ENCODE measurements around the gene SECISBP2. TPM values are rescaled to one million over a fixed set of nuclear protein-coding genes. Genes with fewer than 3 reads are reported as not detected.

Gene SECISBP2
- total and polyA plus RNA-seq, 2 experiments from 2014 or later: 77.7 to 86.8 TPM

DNA sequence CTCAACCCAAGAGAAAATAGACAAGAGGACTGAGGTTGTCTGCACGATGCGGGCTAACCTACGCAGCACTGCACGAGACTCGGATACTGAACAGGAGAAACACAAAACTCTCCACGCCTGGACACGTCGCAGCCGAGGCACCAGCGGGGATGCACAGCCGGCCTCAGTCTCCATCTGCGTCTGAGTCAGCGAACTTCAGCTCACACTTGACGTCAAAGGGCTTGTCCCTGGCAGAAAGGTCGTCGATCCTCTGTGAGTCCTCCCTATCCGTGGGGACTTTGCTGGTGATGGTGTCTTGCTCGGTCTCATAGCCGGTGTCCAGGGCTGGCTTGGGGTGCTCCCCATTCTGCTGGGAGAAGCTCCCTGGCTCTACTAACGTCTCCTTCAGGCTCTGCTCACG is 60.2 kb downstream of the SECISBP2 start:
- Histone ChIP-seq H3K4me1 (ENCODE audit: insufficient read depth) (peaks cover 3% of the 10 kb centered on the region; the same call in 1 of the 2 replicates), H3K4me3 (no peak overlapping the region), H3K27ac (ENCODE audit: low read depth) (no peak overlapping the region), H3F3A (replicated peaks; ENCODE audit: low read depth) (no peaks in the 10 kb centered on the region), H3K79me2 (replicated peaks; ENCODE audit: insufficient read depth) (no peaks in the 10 kb centered on the region), H3K36me3 (ENCODE audit: insufficient read depth) (peaks cover 9% of the 10 kb centered on the region; the same call in 1 of the 2 replicates), H3K27me3 (ENCODE audit: insufficient read depth) (no peaks in the 10 kb centered on the region), H4K20me1 (replicated peaks; ENCODE audit: insufficient read depth) (no peaks in the 10 kb centered on the region), H3K4me2 (no peak overlapping the region), H3K9me2 (ENCODE audit: insufficient read depth) (no peaks in the 10 kb centered on the region), H2AFZ (no peak overlapping the region)
- H3K9me3 Mint-ChIP-seq: no peaks in the 10 kb centered on the region; the same call in 2 of the 3 replicates
- no peak overlapping the region for H3K4me3 Mint-ChIP-seq
- ATAC-seq (no peak), DNase-seq (ENCODE audit: low spot score) (no peak)
- no peak overlapping the region for H3K27ac Mint-ChIP-seq
- H3K27me3 Mint-ChIP-seq (ENCODE audit: insufficient read depth, low read depth, poor library complexity): peaks cover 10% of the 10 kb centered on the region
- no peaks in the 10 kb centered on the region; the same call in 2 of the 3 replicates for H3K4me1 Mint-ChIP-seq
- H3K36me3 Mint-ChIP-seq (ENCODE audit: low read depth): peaks cover 51% of the 10 kb centered on the region
- TF ChIP-seq, protein P1, sequence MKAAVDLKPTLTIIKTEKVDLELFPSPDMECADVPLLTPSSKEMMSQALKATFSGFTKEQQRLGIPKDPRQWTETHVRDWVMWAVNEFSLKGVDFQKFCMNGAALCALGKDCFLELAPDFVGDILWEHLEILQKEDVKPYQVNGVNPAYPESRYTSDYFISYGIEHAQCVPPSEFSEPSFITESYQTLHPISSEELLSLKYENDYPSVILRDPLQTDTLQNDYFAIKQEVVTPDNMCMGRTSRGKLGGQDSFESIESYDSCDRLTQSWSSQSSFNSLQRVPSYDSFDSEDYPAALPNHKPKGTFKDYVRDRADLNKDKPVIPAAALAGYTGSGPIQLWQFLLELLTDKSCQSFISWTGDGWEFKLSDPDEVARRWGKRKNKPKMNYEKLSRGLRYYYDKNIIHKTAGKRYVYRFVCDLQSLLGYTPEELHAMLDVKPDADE (IDR thresholded peaks at IDR 0.05): no peak
- TF ChIP-seq, protein P2, sequence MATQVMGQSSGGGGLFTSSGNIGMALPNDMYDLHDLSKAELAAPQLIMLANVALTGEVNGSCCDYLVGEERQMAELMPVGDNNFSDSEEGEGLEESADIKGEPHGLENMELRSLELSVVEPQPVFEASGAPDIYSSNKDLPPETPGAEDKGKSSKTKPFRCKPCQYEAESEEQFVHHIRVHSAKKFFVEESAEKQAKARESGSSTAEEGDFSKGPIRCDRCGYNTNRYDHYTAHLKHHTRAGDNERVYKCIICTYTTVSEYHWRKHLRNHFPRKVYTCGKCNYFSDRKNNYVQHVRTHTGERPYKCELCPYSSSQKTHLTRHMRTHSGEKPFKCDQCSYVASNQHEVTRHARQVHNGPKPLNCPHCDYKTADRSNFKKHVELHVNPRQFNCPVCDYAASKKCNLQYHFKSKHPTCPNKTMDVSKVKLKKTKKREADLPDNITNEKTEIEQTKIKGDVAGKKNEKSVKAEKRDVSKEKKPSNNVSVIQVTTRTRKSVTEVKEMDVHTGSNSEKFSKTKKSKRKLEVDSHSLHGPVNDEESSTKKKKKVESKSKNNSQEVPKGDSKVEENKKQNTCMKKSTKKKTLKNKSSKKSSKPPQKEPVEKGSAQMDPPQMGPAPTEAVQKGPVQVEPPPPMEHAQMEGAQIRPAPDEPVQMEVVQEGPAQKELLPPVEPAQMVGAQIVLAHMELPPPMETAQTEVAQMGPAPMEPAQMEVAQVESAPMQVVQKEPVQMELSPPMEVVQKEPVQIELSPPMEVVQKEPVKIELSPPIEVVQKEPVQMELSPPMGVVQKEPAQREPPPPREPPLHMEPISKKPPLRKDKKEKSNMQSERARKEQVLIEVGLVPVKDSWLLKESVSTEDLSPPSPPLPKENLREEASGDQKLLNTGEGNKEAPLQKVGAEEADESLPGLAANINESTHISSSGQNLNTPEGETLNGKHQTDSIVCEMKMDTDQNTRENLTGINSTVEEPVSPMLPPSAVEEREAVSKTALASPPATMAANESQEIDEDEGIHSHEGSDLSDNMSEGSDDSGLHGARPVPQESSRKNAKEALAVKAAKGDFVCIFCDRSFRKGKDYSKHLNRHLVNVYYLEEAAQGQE (IDR thresholded peaks at IDR 0.05; ENCODE audit: unreplicated experiment): no peak
- TF ChIP-seq, protein P3, sequence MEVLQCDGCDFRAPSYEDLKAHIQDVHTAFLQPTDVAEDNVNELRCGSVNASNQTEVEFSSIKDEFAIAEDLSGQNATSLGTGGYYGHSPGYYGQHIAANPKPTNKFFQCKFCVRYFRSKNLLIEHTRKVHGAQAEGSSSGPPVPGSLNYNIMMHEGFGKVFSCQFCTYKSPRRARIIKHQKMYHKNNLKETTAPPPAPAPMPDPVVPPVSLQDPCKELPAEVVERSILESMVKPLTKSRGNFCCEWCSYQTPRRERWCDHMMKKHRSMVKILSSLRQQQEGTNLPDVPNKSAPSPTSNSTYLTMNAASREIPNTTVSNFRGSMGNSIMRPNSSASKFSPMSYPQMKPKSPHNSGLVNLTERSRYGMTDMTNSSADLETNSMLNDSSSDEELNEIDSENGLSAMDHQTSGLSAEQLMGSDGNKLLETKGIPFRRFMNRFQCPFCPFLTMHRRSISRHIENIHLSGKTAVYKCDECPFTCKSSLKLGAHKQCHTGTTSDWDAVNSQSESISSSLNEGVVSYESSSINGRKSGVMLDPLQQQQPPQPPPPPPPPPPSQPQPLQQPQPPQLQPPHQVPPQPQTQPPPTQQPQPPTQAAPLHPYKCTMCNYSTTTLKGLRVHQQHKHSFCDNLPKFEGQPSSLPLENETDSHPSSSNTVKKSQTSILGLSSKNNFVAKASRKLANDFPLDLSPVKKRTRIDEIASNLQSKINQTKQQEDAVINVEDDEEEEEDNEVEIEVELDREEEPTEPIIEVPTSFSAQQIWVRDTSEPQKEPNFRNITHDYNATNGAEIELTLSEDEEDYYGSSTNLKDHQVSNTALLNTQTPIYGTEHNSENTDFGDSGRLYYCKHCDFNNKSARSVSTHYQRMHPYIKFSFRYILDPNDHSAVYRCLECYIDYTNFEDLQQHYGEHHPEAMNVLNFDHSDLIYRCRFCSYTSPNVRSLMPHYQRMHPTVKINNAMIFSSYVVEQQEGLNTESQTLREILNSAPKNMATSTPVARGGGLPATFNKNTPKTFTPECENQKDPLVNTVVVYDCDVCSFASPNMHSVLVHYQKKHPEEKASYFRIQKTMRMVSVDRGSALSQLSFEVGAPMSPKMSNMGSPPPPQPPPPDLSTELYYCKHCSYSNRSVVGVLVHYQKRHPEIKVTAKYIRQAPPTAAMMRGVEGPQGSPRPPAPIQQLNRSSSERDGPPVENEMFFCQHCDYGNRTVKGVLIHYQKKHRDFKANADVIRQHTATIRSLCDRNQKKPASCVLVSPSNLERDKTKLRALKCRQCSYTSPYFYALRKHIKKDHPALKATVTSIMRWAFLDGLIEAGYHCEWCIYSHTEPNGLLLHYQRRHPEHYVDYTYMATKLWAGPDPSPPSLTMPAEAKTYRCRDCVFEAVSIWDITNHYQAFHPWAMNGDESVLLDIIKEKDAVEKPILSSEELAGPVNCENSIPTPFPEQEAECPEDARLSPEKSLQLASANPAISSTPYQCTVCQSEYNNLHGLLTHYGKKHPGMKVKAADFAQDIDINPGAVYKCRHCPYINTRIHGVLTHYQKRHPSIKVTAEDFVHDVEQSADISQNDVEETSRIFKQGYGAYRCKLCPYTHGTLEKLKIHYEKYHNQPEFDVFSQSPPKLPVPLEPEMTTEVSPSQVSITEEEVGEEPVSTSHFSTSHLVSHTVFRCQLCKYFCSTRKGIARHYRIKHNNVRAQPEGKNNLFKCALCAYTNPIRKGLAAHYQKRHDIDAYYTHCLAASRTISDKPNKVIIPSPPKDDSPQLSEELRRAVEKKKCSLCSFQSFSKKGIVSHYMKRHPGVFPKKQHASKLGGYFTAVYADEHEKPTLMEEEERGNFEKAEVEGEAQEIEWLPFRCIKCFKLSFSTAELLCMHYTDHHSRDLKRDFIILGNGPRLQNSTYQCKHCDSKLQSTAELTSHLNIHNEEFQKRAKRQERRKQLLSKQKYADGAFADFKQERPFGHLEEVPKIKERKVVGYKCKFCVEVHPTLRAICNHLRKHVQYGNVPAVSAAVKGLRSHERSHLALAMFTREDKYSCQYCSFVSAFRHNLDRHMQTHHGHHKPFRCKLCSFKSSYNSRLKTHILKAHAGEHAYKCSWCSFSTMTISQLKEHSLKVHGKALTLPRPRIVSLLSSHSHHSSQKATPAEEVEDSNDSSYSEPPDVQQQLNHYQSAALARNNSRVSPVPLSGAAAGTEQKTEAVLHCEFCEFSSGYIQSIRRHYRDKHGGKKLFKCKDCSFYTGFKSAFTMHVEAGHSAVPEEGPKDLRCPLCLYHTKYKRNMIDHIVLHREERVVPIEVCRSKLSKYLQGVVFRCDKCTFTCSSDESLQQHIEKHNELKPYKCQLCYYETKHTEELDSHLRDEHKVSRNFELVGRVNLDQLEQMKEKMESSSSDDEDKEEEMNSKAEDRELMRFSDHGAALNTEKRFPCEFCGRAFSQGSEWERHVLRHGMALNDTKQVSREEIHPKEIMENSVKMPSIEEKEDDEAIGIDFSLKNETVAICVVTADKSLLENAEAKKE (CRISPR knock-in tag; IDR thresholded peaks at IDR 0.05): no peak
- TF ChIP-seq ZNF331 (CRISPR knock-in tag; IDR thresholded peaks at IDR 0.05; ENCODE audit: low read depth) (no peak), EZH2 (IDR thresholded peaks at IDR 0.05; ENCODE audit: low read depth, unreplicated experiment) (no peak), EZH2phosphoT487 (IDR thresholded peaks at IDR 0.05; ENCODE audit: unreplicated experiment) (no peak), NANOG (IDR thresholded peaks at IDR 0.05; ENCODE audit: borderline replicate concordance) (no peak), JUNB (IDR thresholded peaks at IDR 0.05; ENCODE audit: unreplicated experiment) (no peak), STAT1 (IDR thresholded peaks at IDR 0.05; ENCODE audit: unreplicated experiment) (no peak), CREB1 (CRISPR knock-in tag; IDR thresholded peaks at IDR 0.05; ENCODE audit: low read depth) (no peak), POLR2AphosphoS5 (IDR thresholded peaks at IDR 0.05; ENCODE audit: low read depth) (no peak), ZNF114 (CRISPR knock-in tag; IDR thresholded peaks at IDR 0.05) (no peak)
- TF ChIP-seq, protein P4, sequence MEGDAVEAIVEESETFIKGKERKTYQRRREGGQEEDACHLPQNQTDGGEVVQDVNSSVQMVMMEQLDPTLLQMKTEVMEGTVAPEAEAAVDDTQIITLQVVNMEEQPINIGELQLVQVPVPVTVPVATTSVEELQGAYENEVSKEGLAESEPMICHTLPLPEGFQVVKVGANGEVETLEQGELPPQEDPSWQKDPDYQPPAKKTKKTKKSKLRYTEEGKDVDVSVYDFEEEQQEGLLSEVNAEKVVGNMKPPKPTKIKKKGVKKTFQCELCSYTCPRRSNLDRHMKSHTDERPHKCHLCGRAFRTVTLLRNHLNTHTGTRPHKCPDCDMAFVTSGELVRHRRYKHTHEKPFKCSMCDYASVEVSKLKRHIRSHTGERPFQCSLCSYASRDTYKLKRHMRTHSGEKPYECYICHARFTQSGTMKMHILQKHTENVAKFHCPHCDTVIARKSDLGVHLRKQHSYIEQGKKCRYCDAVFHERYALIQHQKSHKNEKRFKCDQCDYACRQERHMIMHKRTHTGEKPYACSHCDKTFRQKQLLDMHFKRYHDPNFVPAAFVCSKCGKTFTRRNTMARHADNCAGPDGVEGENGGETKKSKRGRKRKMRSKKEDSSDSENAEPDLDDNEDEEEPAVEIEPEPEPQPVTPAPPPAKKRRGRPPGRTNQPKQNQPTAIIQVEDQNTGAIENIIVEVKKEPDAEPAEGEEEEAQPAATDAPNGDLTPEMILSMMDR (conservative IDR thresholded peaks at IDR 0.05; ENCODE audit: low read depth in 2 of 2): no peak

Data from GM23338 (cell line).